GM18502 (cell line): ENCODE measurements around the gene THAP7.

Source experiments
- ATAC-seq: cut with Tn5 transposase; IDR thresholded peaks from one replicate; pipeline ENCODE4 v1.9.1; 2021; ENCODE audit warnings: mild to moderate bottlenecking; ENCODE audit not compliant: unreplicated experiment, poor library complexity

Gene THAP7

DNA sequence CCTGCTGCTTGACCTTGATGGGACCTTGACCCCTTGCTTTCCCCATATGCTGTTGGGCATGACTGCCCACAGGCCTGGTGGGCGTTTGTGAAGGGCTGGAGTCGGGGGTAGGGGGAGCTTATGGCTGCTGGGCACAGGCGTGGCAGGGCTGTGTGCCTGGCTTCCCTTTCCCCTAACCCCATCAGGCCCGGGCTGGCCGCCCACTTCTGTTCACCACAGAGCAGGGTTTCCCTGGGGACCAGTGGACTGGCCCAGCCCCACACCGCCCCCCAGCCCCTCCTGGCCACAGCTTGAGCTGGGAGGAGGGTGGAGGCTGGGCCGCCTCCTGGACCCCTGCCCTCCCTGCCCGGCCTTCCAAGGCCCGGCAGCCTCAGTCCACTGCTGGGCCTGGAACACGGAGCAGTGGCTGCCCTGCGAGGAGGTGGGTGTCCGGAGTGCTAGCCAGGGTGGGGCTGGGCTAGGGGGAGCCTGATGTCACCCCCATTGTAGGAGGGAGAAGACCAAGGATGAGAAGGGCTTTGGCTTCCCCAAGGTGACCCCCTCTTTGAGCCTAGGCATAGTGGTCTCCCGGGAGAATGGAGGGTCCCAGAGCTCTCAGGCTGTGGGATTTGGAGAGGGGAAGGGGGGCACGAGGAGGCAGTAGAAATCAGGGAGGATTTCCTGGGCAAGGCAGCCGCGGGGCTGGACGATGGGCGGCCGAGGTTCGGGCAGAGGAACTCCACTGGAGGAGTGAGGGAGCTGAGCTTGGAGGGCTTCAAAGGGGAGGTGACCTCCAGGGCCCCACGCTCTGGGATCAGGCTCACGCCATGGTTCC lies 34.8 kb downstream of the THAP7 start, which contains the start of gene AIFM3:
Gene AIFM3 (plus strand): TSS at position 373 of the 814 bp plus-strand sequence. CDS start 690 bp downstream, outside the sequence.
- no peak for ATAC-seq

DNA sequence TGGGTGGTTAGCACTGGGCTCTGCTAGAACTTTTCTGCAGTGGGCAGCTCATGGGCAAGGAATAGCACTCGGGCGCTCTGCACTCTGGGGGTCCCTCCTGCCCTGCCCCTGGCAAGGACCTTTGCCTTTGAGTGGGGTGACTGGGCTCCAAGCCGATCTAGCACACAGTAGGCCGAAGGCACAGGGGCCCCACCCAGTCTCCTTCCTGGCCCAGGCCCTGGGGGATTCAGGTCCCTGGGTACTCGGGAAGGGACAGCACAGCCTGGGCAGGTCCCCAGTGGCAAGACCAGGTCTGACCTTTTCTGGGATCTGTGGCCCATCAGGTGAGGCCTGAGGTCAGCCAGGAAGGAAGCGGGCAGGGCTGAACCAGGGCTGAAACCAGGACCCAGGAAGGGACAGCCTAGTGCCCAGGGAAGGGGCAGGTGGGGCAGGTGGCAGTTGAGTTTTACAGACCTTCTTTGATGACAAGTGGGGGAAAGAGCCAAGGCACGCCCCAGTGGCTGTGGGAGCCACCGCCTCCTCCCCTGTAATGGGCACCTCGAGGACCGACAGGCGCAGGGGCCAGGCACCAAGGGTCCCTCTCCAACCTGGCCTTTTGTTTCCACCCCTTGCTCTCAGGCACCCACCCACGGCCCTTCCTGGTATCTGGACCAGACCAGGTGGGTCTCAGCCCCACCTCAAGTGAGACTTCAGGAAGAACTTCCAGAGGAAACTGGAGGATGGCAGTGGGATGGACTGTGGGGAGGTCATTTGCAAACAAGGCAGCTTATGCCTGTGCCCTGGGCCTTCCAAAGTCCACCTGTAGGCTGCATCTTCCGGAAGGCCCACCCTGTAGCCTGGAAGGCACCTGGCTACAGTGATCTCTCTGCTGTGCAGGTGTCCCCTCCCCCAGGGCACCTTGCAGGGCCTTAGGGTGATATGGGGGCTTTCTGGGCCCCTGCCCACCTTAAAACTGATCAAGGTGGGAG lies 35.7 kb downstream of the THAP7 start:
- ATAC-seq = no peak

DNA sequence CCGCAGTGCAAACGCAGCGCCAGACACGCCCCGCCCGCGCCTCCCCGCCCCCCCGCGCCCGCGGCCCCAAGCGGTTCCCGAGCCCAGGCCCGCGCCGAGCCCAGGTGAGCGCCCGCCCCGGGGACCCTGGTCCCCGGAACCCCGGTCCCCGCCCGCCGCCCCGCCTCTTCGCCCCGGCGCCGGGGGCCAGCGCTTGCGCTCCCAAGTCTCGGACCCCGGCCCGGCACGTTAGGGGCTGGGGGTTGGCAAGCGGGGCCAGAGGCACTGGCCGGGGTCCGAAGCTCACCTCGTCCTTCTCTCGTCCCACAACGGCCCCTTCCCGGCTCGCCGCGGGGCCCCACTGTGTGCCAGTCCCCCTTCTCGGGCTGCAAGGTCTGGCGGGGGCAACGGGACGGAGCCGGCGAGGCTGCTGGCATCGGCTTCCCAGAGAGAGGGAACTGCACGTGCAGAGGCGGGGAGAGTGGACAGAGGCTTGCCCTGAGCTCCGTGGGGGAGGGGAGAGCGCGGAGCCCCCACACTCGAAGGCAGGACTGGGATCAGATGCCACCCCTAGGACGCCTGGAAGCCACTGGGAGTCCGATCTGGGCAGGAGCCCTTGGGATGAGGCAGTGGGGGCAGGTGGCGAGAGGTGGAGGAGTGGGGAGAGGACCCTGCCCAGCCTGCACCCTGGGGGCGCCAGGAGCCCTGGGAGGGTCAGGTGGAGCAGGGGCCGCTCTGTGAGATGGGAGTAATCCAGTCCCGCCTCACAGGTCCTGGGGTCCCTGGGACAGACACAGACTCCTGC lies 36.6 kb downstream of the THAP7 start:
- no peak for ATAC-seq

DNA sequence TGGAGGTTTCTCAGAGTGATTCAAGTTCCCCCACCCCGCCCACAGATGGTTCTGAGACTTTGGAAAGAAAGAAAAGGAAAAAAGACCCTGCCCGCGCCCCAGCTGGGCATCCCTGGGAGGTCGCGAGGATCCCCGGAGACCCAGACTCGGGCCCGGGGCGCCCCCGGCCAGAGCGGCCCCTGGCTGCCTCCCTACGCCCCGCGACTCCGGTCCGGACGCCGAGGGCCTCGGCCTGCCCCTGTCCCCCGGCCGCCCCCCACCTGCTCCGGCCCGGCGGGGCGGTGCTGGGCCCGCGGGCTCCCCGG lies 37.2 kb downstream of the THAP7 start:
- ATAC-seq = no peak

DNA sequence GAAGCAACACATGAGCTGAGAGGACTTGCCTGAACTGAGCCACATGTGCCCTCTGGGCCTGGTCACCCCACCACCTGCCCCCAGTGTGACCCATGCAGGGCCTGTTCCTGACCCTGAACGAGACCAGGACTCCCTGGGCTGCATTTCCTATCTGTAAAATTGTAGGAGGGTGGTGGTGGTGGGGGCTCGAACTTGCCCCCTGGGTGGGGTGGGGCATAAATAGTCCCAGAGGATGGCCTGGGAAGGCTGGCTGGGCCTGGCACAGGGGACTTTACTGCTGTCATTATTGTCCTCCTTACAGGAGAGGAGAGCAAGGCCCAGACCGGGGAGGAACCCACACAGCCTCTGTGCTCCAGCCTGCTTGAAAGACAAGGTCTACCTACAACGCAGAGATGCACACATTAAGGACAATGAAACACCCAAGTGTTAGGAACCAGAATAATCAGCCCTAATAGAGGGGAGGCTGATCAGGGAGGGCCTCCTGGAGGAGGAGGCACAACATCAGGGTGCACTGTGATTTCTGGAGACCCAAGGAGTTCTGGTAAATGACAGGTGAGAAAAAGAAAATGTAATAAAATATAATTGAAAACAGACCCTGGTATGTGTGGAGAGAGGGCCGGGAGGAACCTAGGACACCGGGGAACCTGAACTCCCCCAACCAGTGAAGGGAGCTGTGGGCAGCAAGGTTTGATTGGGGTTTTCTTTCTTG lies 37.7 kb downstream of the THAP7 start:
- ATAC-seq = no peak

DNA sequence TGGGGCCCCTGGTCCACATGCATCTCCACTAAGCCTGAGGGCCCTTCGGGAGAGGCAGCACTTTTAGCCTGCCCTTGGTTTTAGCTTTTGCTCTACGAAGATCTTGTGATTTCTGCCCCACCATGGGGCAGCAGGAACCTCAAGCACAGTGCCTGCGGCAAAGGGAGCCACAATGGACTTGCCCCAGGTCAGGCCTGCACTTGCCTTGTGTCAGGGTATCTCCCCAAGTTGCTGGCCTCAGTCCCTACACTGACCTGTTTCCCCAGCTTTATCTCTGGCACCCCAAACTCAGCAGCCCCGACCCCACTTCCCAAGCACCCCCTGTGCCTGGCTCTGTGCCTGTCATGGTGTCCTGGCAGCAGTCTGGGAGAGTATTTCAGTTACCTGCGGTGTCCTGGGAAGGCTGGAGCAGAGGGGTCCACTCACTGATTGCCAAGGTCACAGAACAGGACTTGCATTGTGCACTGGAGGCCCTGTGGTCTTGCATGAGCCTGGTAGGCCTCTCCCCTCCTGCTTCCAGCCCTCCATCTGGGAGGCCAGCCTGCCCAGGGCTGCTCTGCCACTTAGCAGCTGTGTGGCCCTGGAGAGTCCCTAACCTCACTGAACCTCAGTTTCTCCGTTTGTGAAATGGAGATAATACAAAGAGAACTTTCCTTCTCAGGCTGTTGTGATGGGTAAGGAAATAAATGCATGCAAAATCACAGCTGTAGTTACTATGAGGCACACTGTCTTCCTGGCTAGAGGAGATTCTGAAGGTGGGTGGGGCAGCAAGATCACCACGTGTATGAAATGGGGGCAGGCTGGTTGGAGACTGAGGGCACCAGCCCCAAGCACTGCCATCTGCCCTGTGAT lies 38.5 kb downstream of the THAP7 start:
- ATAC-seq = no peak

DNA sequence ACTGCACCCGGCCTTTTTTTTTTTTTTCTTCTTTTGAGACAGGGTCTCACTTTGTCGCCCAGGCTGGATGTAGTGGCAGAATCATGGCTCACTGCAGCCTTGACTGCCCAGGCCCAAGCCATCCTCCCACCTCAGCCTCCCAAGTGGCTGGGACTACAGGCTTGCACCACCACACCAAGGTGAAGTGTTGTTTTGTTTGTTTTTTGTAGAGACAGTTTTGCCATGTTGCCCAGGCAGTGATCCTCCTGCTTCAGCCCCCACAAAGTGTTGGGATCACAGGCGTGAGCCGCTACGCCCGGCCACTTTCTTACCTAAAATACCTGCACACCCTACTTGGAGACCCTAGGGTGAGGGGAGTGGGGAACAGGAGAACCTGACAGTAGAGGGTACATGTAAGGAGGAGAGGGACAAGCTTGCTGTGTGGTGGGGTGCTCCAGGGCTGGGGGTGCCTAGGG lies 39.4 kb downstream of the THAP7 start:
- ATAC-seq = no peak

DNA sequence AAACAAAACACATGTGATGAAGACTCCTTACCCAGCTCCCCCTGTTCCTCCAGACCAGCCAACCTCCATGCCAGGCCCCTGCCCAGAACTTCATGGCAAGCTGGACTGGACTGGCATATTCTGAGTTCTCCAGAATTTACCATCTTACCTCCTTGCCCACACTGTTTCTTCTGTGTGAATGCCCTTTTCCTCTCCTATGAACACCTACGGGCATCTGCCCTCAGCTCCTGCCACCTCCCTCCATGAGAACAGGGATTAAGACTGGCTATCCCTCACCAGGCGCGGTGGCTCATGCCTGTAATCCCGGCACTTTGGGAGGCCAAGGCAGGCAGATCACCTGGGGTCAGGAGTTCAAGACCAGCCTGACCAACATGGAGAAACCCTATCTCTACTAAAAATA lies 41.3 kb downstream of the THAP7 start:
- no peak for ATAC-seq

DNA sequence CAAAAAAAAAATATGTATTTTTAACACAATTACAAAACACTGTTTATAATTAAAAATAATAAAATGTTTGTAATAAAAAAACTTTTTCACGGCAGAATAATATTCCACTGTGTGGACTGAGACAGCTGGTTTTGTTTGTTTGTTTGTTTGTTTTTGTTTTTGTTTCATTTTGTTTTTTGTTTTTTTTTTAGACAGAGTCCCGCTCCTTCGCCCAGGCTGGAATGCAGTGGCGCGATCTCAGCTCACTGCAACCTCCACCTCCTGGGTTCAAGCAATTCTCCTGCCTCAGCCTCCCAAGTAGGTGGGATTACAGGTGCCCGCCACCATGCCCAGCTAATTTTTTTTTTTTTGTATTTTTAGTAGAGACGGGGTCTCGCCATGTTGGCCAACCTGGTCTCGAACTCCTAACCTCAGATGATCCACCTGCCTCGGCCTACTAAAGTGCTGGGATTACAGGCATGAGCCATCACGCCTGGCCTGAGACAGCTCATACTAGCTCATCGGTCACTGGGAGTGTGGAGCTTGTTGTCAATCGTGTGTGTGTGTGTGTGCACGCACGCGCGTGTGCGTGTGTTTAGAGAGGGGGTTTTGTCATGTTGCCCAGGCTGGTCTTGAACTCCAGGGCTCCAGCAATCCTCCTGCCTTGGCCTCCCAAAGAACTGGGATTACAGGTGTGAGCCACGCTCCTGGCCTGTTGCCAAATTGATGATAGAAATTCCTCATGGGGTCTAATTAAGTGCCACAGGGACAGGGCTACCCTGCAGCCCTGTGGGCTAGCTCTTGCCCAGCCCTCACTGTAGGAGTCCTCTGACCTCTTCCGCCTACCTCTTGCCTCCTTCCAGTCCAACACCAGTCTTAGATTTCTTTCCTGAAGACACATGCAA lies 42.1 kb downstream of the THAP7 start:
- ATAC-seq = no peak

DNA sequence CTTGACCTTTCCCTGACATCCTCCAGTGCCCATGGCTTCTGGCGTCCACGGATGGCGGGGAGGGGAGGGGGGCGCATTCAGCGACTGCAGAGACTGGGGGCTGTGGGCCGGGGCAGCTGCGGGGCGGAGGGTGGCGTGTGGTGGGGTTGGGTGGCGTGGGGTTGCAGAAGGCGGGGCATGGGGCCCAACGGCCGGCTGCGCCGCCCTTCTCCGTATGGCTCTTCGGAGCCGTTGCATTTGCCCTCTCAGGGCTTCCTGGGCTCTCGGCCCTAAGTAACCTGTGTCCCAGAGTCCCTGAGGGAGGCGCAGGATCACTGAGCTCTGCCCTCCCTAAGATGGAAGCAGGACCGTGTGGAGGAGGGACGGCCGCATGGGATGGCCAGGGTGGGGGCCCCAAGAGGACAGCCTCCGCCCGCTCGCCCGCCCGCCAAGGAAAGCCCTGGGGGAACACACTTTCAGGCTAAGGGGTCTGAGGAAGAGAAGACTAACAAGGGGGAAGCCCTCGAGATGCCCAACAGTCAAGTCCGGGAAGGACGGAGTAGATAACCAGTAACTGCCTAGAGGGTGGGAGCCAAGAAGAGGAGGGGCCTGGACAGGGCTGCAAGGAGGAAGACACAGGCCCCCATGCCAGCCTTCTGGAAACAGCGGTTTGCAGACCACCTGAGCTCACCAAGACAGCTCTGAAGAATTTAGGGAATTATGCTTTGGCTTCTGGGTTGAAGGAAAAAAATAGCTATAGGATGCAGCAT lies 44.1 kb downstream of the THAP7 start:
- ATAC-seq = no peak

DNA sequence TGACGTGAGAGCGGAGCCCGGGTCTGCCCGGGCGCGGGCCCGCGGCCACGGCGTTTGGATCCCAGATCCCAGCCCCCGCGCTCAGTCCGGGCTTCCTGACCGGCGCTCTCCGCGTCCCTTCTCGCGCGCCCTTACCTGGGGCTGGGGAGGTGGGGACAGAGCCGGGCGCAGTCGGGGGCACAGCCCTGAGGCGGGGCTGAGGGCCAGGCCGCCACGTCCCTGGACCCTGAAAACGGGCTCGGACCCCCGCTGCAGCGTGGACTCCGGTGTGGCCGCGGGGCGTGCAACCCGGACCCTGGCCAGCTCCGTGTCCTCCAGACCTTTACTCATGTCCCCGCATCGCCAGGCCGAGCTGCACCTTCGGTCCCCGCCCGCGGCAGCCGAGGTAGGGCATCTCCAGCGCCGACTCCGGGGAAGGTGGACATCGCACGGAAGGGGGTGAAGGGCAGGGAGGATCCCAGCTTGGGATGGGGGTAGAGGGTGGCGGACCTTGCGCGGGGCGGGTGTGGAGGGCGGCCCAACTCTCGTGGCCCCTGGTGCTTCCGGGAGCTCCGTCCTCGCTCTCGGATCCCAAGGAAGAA lies 44.7 kb downstream of the THAP7 start:
- no peak for ATAC-seq

DNA sequence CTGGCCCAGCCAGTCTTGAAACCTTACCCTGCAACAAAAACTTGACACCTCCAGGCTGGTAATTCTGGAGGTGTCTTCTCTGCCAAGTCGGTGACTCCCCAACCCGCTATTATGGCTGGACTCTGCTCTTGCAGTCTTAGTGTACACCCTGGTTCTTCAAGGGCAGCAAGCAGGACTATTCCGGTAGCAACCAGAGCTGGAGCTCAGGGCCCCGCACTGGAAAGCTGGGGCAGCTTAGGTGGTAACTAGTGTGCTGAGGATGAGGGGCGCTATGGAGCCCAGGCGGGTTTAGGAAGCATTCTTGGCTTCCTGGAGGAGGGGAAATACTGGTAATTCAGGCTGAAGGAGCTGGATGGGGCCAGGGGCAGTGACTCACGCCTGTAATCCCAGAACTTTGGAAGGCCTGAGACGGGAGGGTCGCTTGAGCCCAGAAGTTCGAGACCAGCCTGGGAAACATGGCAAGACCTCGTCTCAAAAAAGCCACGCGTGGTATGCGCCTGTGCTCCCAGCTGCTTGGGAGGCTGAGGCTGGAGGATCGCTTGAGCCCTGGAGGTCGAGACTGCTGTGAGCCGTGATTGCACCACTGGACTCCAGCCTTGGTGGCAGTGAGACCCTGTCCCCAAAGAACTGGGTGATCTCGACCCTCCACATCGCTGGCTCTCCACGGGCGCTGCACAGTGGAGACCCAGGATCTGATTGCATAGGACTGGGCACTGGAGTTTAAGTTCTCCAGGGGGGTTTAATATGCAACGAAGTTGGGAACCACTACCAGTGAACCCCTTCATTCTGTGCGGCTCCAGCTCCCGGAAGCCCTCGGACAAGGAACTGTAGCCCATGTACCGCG lies 45.4 kb downstream of the THAP7 start:
- no peak for ATAC-seq

DNA sequence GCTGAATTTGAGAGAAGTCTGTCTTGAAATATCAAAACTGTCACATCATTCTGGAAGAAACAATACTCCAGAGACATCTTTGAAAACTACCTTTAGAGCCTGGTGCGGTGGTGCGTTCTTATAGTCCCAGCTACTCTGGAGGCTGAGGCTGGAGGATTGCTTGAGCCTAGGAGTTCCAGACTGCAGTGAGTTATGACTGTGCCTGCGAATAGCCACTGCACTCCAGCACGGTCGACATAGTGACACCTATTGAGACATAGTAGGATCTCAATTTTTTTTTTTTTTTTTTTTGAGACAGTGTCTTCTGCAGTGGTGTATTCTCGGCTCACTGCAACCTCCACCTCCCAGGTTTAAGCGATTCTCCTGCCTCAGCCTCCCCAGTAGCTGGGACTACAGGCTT lies 46.4 kb downstream of the THAP7 start:
- no peak for ATAC-seq

DNA sequence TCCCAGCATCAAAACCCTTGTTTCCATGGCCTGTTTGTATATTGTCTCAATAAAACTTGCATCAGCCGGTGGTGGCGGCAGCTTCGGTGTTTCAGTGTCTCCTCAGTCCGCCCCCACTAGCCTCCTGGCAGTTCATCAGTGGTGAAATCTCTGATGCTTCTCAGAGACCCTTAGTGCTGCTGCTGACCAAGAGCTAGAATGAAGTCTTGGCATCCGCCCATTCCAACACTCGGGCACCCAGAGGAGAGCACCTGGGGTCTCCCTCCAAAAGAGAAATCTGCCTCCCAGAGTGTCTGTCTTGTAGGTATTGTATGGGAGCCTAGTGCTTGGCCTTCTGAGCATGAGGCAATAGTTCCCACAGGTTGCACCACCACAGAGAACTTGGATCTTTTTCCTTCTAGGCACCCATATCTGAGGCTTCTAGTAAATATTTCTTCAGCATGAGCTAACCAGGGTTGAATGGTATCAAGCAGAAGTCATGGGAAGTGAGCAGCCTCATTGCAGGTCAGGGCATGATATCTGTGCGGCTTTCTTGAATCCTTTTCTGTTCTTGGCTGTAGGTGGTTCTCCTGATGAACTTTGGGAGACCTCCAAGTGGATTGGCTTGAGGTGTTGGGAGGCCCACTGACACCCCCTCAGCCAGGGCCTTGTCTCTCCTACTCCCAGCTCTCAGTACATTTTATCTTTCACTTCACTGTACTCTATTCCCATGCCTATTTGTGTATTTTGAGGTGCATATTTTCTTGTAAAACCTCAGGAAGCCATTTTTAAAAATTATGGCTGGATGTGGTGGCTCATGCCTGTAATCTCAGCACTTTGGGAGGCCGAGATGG lies 48.0 kb downstream of the THAP7 start:
- ATAC-seq = no peak

DNA sequence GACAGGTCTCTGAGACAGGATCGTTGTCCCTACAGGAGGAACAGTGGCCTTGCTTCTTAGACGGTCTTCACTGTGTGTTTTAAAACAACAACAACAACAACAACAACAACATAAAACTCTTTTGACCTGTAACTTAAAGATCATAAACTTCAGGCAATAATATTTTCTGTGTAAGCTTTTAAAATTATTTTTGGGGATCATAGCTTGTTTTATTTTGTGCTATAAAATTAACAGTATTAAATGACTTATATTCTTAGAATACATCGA lies 48.6 kb downstream of the THAP7 start:
- ATAC-seq = no peak
